Central memory CD8-positive, alpha-beta T cell (primary cell): ENCODE data around the gene RPL35.

Source experiments
- ATAC-seq: fragments of 150-1000 bp; cut with Tn5 transposase; replicated peaks from 2 replicates; pipeline ENCODE4 v1.10.0; 2022; ENCODE audit warnings: mild to moderate bottlenecking, moderate FRiP score, moderate number of reproducible peaks; ENCODE audit not compliant: poor library complexity, severe bottlenecking; ENCODE audit errors: extremely low read depth
- DNase-seq, 2 donors: peaks; one replicate each; pipeline ENCODE4 v3.0.0; 2021; ENCODE audit warnings: low spot score in 2 of 2
- H3K27ac Mint-ChIP-seq: one replicate; pipeline ENCODE4 v1.8.0; 2022; ENCODE audit warnings: low read depth, mild to moderate bottlenecking, moderate library complexity, mixed read lengths
- H3K27me3 Mint-ChIP-seq: one replicate; pipeline ENCODE4 v1.8.0; 2022; ENCODE audit warnings: mixed read lengths
- H3K36me3 Mint-ChIP-seq: one replicate; pipeline ENCODE4 v1.8.0; 2022; ENCODE audit warnings: mild to moderate bottlenecking, moderate library complexity, mixed read lengths; ENCODE audit not compliant: insufficient read depth
- H3K4me1 Mint-ChIP-seq: one replicate; pipeline ENCODE4 v1.8.0; 2022; ENCODE audit warnings: mixed read lengths
- H3K4me3 Mint-ChIP-seq: one replicate; pipeline ENCODE4 v1.8.0; 2022; ENCODE audit warnings: mild to moderate bottlenecking, moderate library complexity, mixed read lengths
- H3K9me3 Mint-ChIP-seq: one replicate; pipeline ENCODE4 v1.8.0; 2022; ENCODE audit warnings: mixed read lengths

Gene RPL35

GRCh38 chr9:124885551-124885950 is 23.8 kb upstream of the RPL35 start:
- no peaks in the 10 kb centered on the region for H3K27me3 Mint-ChIP-seq
- H3K27ac Mint-ChIP-seq = no peak overlapping the region
- DNase-seq (no peak), ATAC-seq (no peak)
- H3K36me3 Mint-ChIP-seq = peaks cover 22% of the 10 kb centered on the region
- H3K4me3 Mint-ChIP-seq = no peak overlapping the region
- H3K4me1 Mint-ChIP-seq = peaks cover 13% of the 10 kb centered on the region
- no peaks in the 10 kb centered on the region for H3K9me3 Mint-ChIP-seq

- no peak overlapping the region for H3K4me3 Mint-ChIP-seq
- ATAC-seq = no peak
- H3K27me3 Mint-ChIP-seq = no peaks in the 10 kb centered on the region
- H3K36me3 Mint-ChIP-seq = peaks cover 20% of the 10 kb centered on the region
- no peaks in the 10 kb centered on the region for H3K9me3 Mint-ChIP-seq
- DNase-seq = no peak
- H3K4me1 Mint-ChIP-seq = peaks cover 13% of the 10 kb centered on the region
- H3K27ac Mint-ChIP-seq = no peak overlapping the region
Measured at GRCh38 chr9:124884376-124884775, 22.6 kb upstream of the RPL35 start.

- Mint-ChIP-seq H3K4me3 (no peak overlapping the region), H3K27ac (no peak overlapping the region), H3K27me3 (no peaks in the 10 kb centered on the region), H3K36me3 (peaks cover 39% of the 10 kb centered on the region), H3K9me3 (no peaks in the 10 kb centered on the region), H3K4me1 (peaks cover 12% of the 10 kb centered on the region)
- no peak for ATAC-seq
- no peak for DNase-seq
Measured at GRCh38 chr9:124882231-124882630, 20.5 kb upstream of the RPL35 start.

- no peak overlapping the region for H3K4me3 Mint-ChIP-seq
- H3K9me3 Mint-ChIP-seq = no peaks in the 10 kb centered on the region
- H3K36me3 Mint-ChIP-seq = peaks cover 46% of the 10 kb centered on the region
- ATAC-seq = peak; percentile 75
- H3K27me3 Mint-ChIP-seq = no peaks in the 10 kb centered on the region
- peaks cover 18% of the 10 kb centered on the region for H3K4me1 Mint-ChIP-seq
- no peak for DNase-seq
- H3K27ac Mint-ChIP-seq = peak overlapping the region; percentile 35
Measured at GRCh38 chr9:124881138-124881743, 19.5 kb upstream of the RPL35 start.

- no peaks in the 10 kb centered on the region for H3K27me3 Mint-ChIP-seq
- H3K4me1 Mint-ChIP-seq = peaks cover 19% of the 10 kb centered on the region
- no peak overlapping the region for H3K27ac Mint-ChIP-seq
- H3K36me3 Mint-ChIP-seq = peaks cover 50% of the 10 kb centered on the region
- DNase-seq = no peak
- ATAC-seq = peak; percentile 56
- no peaks in the 10 kb centered on the region for H3K9me3 Mint-ChIP-seq
- no peak overlapping the region for H3K4me3 Mint-ChIP-seq
Measured at GRCh38 chr9:124880501-124880900, 18.7 kb upstream of the RPL35 start.

GRCh38 chr9:124879226-124879625 is 17.5 kb upstream of the RPL35 start:
- Mint-ChIP-seq H3K36me3 (peaks cover 54% of the 10 kb centered on the region), H3K27ac (no peak overlapping the region), H3K27me3 (no peaks in the 10 kb centered on the region), H3K9me3 (no peaks in the 10 kb centered on the region), H3K4me3 (no peak overlapping the region), H3K4me1 (peaks cover 30% of the 10 kb centered on the region)
- ATAC-seq = no peak
- DNase-seq = no peak

GRCh38 chr9:124878518-124878917 is 16.8 kb upstream of the RPL35 start:
- Mint-ChIP-seq H3K36me3 (peaks cover 56% of the 10 kb centered on the region), H3K27me3 (no peaks in the 10 kb centered on the region), H3K4me1 (peaks cover 37% of the 10 kb centered on the region), H3K27ac (no peak overlapping the region), H3K9me3 (no peaks in the 10 kb centered on the region), H3K4me3 (no peak overlapping the region)
- ATAC-seq = no peak
- no peak for DNase-seq

GRCh38 chr9:124878021-124878420 is 16.3 kb upstream of the RPL35 start:
- Mint-ChIP-seq H3K27me3 (no peaks in the 10 kb centered on the region), H3K4me3 (no peak overlapping the region), H3K9me3 (no peaks in the 10 kb centered on the region), H3K36me3 (peaks cover 59% of the 10 kb centered on the region), H3K4me1 (peaks cover 42% of the 10 kb centered on the region), H3K27ac (no peak overlapping the region)
- DNase-seq (no peak), ATAC-seq (no peak)

GRCh38 chr9:124877021-124877782 is 15.4 kb upstream of the RPL35 start:
- H3K9me3 Mint-ChIP-seq = no peaks in the 10 kb centered on the region
- H3K4me1 Mint-ChIP-seq = peaks cover 50% of the 10 kb centered on the region
- peaks cover 66% of the 10 kb centered on the region for H3K36me3 Mint-ChIP-seq
- DNase-seq = no peak
- H3K27ac Mint-ChIP-seq = peak overlapping the region; percentile 2
- H3K4me3 Mint-ChIP-seq = no peak overlapping the region
- no peaks in the 10 kb centered on the region for H3K27me3 Mint-ChIP-seq
- no peak for ATAC-seq

GRCh38 chr9:124875501-124875900 is 13.7 kb upstream of the RPL35 start:
- H3K27me3 Mint-ChIP-seq = no peaks in the 10 kb centered on the region

GRCh38 chr9:124873664-124874063 is 11.9 kb upstream of the RPL35 start:
- H3K9me3 Mint-ChIP-seq = no peaks in the 10 kb centered on the region
- peaks cover 83% of the 10 kb centered on the region for H3K36me3 Mint-ChIP-seq
- peak; percentile 27 for ATAC-seq

More at GRCh38 chr9:124875501-124875900, 13.7 kb upstream of the RPL35 start:
- DNase-seq (no peak), ATAC-seq (no peak)
- Mint-ChIP-seq H3K4me3 (no peak overlapping the region), H3K36me3 (peaks cover 80% of the 10 kb centered on the region), H3K9me3 (no peaks in the 10 kb centered on the region), H3K4me1 (peaks cover 61% of the 10 kb centered on the region), H3K27ac (peak overlapping the region; percentile 93)

GRCh38 chr9:124871156-124871561 is 9.4 kb upstream of the RPL35 start:
- Mint-ChIP-seq H3K27ac (peak overlapping the region; percentile 93), H3K4me1 (peaks cover 71% of the 10 kb centered on the region), H3K4me3 (peak overlapping the region; percentile 95), H3K36me3 (peaks cover 61% of the 10 kb centered on the region), H3K9me3 (no peaks in the 10 kb centered on the region), H3K27me3 (no peaks in the 10 kb centered on the region)
- DNase-seq (no peak), ATAC-seq (no peak)

More at GRCh38 chr9:124873664-124874063, 11.9 kb upstream of the RPL35 start:
- H3K27me3 Mint-ChIP-seq = no peaks in the 10 kb centered on the region
- H3K27ac Mint-ChIP-seq = peak overlapping the region; percentile 93
- H3K4me1 Mint-ChIP-seq = peaks cover 65% of the 10 kb centered on the region
- peak overlapping the region; percentile 95 for H3K4me3 Mint-ChIP-seq
- DNase-seq = peak in 1 of 2 donors; percentile 60

GRCh38 chr9:124870723-124871122 is 9.0 kb upstream of the RPL35 start:
- DNase-seq (no peak), ATAC-seq (no peak)

More at GRCh38 chr9:124870723-124871122, 9.0 kb upstream of the RPL35 start:
- H3K4me1 Mint-ChIP-seq = peaks cover 71% of the 10 kb centered on the region
- peak overlapping the region; percentile 93 for H3K27ac Mint-ChIP-seq
- H3K27me3 Mint-ChIP-seq = no peaks in the 10 kb centered on the region
- no peaks in the 10 kb centered on the region for H3K9me3 Mint-ChIP-seq
- H3K36me3 Mint-ChIP-seq = peaks cover 57% of the 10 kb centered on the region
- peak overlapping the region; percentile 95 for H3K4me3 Mint-ChIP-seq
